DMS53 (cell line): Measurements from ENCODE around the gene MAN1C1.

Source experiments
- DNase-seq: peaks from one replicate; lab custom pipeline; 2025; lab: John Stamatoyannopoulos, UW

The MAN1C1 gene

GRCh38 chr1:25740071-25740470 lies 123.5 kb downstream of the MAN1C1 start:
- DNase-seq, result no peak

- DNase-seq, result no peak
Measured at GRCh38 chr1:25742316-25742715, 125.7 kb downstream of the MAN1C1 start.

GRCh38 chr1:25743164-25744139 lies 126.9 kb downstream of the MAN1C1 start:
- DNase-seq, result no peak

- DNase-seq, result peak; percentile 67
Measured at GRCh38 chr1:25744140-25744581, 127.6 kb downstream of the MAN1C1 start.

- no peak for DNase-seq
Measured at GRCh38 chr1:25744636-25745425, 128.2 kb downstream of the MAN1C1 start.

GRCh38 chr1:25746299-25747045 lies 129.9 kb downstream of the MAN1C1 start:
- no peak for DNase-seq

- no peak for DNase-seq
Measured at GRCh38 chr1:25747046-25747719, 130.6 kb downstream of the MAN1C1 start.

GRCh38 chr1:25748531-25749205 lies 132.1 kb downstream of the MAN1C1 start:
- DNase-seq, result no peak

GRCh38 chr1:25750923-25751605 lies 134.5 kb downstream of the MAN1C1 start:
- DNase-seq, result no peak

- no peak for DNase-seq
Measured at GRCh38 chr1:25754470-25755181, 138.0 kb downstream of the MAN1C1 start.

- no peak for DNase-seq
Measured at GRCh38 chr1:25755475-25756125, 139.0 kb downstream of the MAN1C1 start.

GRCh38 chr1:25756215-25756614 lies 139.6 kb downstream of the MAN1C1 start:
- no peak for DNase-seq

GRCh38 chr1:25757151-25757845 lies 140.7 kb downstream of the MAN1C1 start:
- DNase-seq, result no peak

- DNase-seq, result no peak
Measured at GRCh38 chr1:25757846-25758185, 141.2 kb downstream of the MAN1C1 start.

GRCh38 chr1:25758466-25759070 lies 142.0 kb downstream of the MAN1C1 start:
- peak; percentile 45 for DNase-seq

GRCh38 chr1:25760122-25760719 lies 143.6 kb downstream of the MAN1C1 start:
- no peak for DNase-seq

- no peak for DNase-seq
Measured at GRCh38 chr1:25760871-25761270, 144.3 kb downstream of the MAN1C1 start.

- DNase-seq, result no peak
Measured at GRCh38 chr1:25763493-25763892, 146.9 kb downstream of the MAN1C1 start.
